Colonic mucosa (tissue), 4 donors: Measurements from ENCODE around the gene ZNF557. TPM values are rescaled to one million over a fixed set of nuclear protein-coding genes. Genes with fewer than 3 reads are reported as not detected.

Experiments
- DNase-seq: peaks from one replicate; pipeline ENCODE4 v3.0.0-alpha.2; 2020
- H3K27ac ChIP-seq: fragments of 200-600 bp; one replicate; pipeline ENCODE4 v1.8.0; 2021
- H3K27me3 ChIP-seq: fragments of 200-600 bp; one replicate; pipeline ENCODE4 v1.8.0; 2021
- H3K36me3 ChIP-seq: fragments of 200-600 bp; one replicate; pipeline ENCODE4 v1.8.0; 2021
- H3K4me1 ChIP-seq: fragments of 200-600 bp; one replicate; pipeline ENCODE4 v1.8.0; 2021; ENCODE audit warnings: mild to moderate bottlenecking
- H3K4me3 ChIP-seq: fragments of 200-600 bp; one replicate; pipeline ENCODE4 v1.8.0; 2021
- H3K9ac ChIP-seq, 2 donors: one replicate each; pipeline ENCODE4 v1.7.0; 2013; ENCODE audit warnings: control low read depth in 2 of 2, low read depth in 2 of 2, low read length in 2 of 2
- H3K9me3 ChIP-seq: fragments of 200-600 bp; one replicate; pipeline ENCODE4 v1.8.0; 2021
- intact Hi-C: fragments of 100-400 bp; cut with DNase I; formaldehyde crosslinking; loops from one replicate; pipeline ENCODE4 v1.14.1; 2022
- total RNA-seq, 2 donors: library from RNA; stranded (reverse); fragmentation: NEBNext Ultra II Directional in 1 of 2; extraction: Animal tissue kit (Norgen Biotek cat#: 25700) in 1 of 2; gene quantifications; one replicate each; pipeline ENCODE4 v1.2.1, GENCODE V29; 2021
- TF ChIP-seq, protein P1 (sequence below): fragments of 200-600 bp; IDR thresholded peaks from one replicate; pipeline ENCODE4 v1.8.0; 2022; ENCODE audit warnings: antibody characterized with exemption, mild to moderate bottlenecking
- donor health status: healthy.
- donor health status: DM: no; HTN: no; CAD: no.
- donor health status: DM: no; HTN: no; CAD: no.

The ZNF557 gene
- total RNA-seq, 2 donors from 2014 or later: 7.5 to 7.9 TPM

DNA sequence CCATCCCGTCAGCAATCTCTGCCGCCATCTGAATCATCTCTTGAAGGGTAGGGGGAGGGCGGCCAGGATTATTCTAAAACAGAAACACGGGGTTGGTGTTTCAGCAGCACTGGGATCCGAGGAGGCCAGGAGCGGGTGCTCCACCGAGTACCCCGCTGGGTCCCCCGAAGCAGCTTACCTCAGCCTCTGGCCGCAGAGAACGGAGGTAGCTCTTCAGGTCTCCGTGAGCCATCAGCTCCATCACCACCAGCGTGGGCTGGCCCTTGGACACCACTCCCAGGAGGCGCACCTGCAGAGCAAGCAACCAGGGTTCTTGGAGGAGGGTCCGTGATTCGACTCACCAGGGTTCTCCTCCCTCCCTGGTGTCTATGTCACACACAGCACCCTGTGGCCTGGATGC lies 53.2 kb downstream of the ZNF557 start:
- Histone ChIP-seq H3K27me3 (no peaks in the 10 kb centered on the region), H3K4me1 (no peaks in the 10 kb centered on the region), H3K9ac (no peak overlapping the region), H3K36me3 (peaks cover 15% of the 10 kb centered on the region), H3K27ac (no peak overlapping the region), H3K4me3 (no peak overlapping the region), H3K9me3 (no peaks in the 10 kb centered on the region)
- TF ChIP-seq, protein P1, sequence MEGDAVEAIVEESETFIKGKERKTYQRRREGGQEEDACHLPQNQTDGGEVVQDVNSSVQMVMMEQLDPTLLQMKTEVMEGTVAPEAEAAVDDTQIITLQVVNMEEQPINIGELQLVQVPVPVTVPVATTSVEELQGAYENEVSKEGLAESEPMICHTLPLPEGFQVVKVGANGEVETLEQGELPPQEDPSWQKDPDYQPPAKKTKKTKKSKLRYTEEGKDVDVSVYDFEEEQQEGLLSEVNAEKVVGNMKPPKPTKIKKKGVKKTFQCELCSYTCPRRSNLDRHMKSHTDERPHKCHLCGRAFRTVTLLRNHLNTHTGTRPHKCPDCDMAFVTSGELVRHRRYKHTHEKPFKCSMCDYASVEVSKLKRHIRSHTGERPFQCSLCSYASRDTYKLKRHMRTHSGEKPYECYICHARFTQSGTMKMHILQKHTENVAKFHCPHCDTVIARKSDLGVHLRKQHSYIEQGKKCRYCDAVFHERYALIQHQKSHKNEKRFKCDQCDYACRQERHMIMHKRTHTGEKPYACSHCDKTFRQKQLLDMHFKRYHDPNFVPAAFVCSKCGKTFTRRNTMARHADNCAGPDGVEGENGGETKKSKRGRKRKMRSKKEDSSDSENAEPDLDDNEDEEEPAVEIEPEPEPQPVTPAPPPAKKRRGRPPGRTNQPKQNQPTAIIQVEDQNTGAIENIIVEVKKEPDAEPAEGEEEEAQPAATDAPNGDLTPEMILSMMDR: no peak
- DNase-seq: no peak
- intact Hi-C loops: no loop called here

DNA sequence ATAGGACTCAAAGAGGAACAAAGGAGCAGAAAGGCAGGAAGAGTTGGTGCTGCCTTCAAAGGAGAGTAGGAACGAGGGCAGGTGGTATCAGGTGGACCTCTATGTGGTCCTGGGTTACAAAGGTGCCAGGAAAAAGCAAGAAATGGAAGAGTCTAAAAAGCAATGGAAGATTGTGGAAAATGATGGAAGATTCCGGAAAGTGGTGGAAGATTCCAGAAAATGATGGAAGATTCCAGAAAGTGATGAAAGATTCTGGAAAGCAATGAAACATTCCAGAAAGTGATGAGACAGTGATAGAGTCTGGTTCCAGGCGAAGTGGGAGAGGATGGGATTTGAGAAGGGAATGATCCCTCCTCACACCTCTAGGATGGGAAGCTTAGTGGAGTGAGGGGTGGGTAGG lies 55.3 kb downstream of the ZNF557 start:
- no peak for DNase-seq
- Histone ChIP-seq H3K4me3 (no peak overlapping the region), H3K27ac (no peak overlapping the region), H3K9ac (no peak overlapping the region), H3K4me1 (no peaks in the 10 kb centered on the region), H3K36me3 (peaks cover 15% of the 10 kb centered on the region), H3K27me3 (no peaks in the 10 kb centered on the region), H3K9me3 (no peaks in the 10 kb centered on the region)
- TF ChIP-seq, protein P1: no peak
- intact Hi-C loops: no loop called here

- H3K9ac ChIP-seq: no peak overlapping the region
- no peaks in the 10 kb centered on the region for H3K9me3 ChIP-seq
- TF ChIP-seq, protein P1: no peak
- no peaks in the 10 kb centered on the region for H3K27me3 ChIP-seq
- no peaks in the 10 kb centered on the region for H3K4me1 ChIP-seq
- H3K4me3 ChIP-seq: no peak overlapping the region
- no peak overlapping the region for H3K27ac ChIP-seq
- intact Hi-C loops: no loop called here
- no peak for DNase-seq
- peaks cover 15% of the 10 kb centered on the region for H3K36me3 ChIP-seq
Observed at GRCh38 chr19:7125221-7125620, 55.7 kb downstream of the ZNF557 start.

DNA sequence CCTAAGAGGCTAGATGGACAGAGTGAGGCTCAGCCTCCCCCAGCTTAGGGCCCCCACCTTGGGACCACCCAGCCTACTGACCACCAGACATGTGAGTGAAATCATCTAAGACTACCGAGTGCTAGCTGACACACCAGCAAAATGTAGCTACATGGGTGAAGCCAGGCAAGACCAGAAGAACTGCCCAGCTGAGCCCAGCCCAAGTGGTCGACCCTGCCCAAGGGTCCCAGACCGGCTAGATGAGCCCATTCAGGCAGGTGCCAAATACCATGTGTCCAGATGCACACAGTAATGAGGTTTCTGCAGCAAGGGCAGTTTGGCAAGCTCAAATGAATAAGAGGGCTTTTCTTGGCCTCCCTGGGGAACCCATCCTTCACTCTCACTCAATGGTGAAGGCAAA lies 56.6 kb downstream of the ZNF557 start:
- no peaks in the 10 kb centered on the region for H3K9me3 ChIP-seq
- TF ChIP-seq, protein P1: no peak
- intact Hi-C loops: no loop called here
- DNase-seq: no peak
- H3K36me3 ChIP-seq: peaks cover 20% of the 10 kb centered on the region
- no peak overlapping the region for H3K27ac ChIP-seq
- no peaks in the 10 kb centered on the region for H3K27me3 ChIP-seq
- no peaks in the 10 kb centered on the region for H3K4me1 ChIP-seq
- H3K9ac ChIP-seq: no peak overlapping the region
- no peak overlapping the region for H3K4me3 ChIP-seq

GRCh38 chr19:7130043-7130442 lies 60.5 kb downstream of the ZNF557 start:
- intact Hi-C loops: no loop called here
- no peak for DNase-seq
- Histone ChIP-seq H3K4me3 (no peak overlapping the region), H3K9ac (no peak overlapping the region), H3K36me3 (peaks cover 15% of the 10 kb centered on the region), H3K27me3 (no peaks in the 10 kb centered on the region), H3K27ac (no peak overlapping the region), H3K4me1 (peaks cover 4% of the 10 kb centered on the region), H3K9me3 (no peaks in the 10 kb centered on the region)
- TF ChIP-seq, protein P1: no peak

GRCh38 chr19:7132054-7132453 lies 62.6 kb downstream of the ZNF557 start:
- no peak for DNase-seq
- Histone ChIP-seq H3K4me3 (no peak overlapping the region), H3K36me3 (peaks cover 8% of the 10 kb centered on the region), H3K27ac (no peak overlapping the region), H3K4me1 (peaks cover 4% of the 10 kb centered on the region), H3K9ac (no peak overlapping the region), H3K9me3 (no peaks in the 10 kb centered on the region), H3K27me3 (no peaks in the 10 kb centered on the region)
- TF ChIP-seq, protein P1: no peak
- intact Hi-C loops: no loop called here
